Heart left ventricle (tissue), 16 donors: ENCODE results near the gene DUSP6. TPM values are rescaled to one million over a fixed set of nuclear protein-coding genes. Genes with fewer than 3 reads are reported as not detected.

Experiments
- ATAC-seq, 4 donors: fragments of 200-7000 bp; cut with Tn5 transposase; one replicate each; pipeline ENCODE4 v1.9.1; 2020 to 2022; ENCODE audit warnings: moderate library complexity in 4 of 4, mild to moderate bottlenecking in 3 of 4, moderate number of reproducible peaks in 1 of 4
- DNase-seq, 5 donors: peaks; one replicate each; pipeline ENCODE4 v3.0.0-alpha.2; 2020
- H3K27ac ChIP-seq, 12 donors: fragments of 200-600 bp; sonication (generic) in 4 of 12; one replicate each; pipeline versions ENCODE4 v1.5.0 to v1.8.0; 2016 to 2022; ENCODE audit warnings: mild to moderate bottlenecking in 2 of 12
- H3K27me3 ChIP-seq, 9 donors: fragments of 200-600 bp; sonication (generic) in 2 of 9; one replicate each; pipeline versions ENCODE4 v1.5.1 to v1.8.0; 2016 to 2022; ENCODE audit warnings: mild to moderate bottlenecking in 3 of 9
- H3K36me3 ChIP-seq, 9 donors: fragments of 200-600 bp; sonication (generic) in 2 of 9; one replicate each; pipeline versions ENCODE4 v1.5.0 to v1.8.0; 2018 to 2022; ENCODE audit warnings: mild to moderate bottlenecking in 2 of 9
- H3K4me1 ChIP-seq, 12 donors: fragments of 200-600 bp; sonication (generic) in 4 of 12; one replicate each; pipeline versions ENCODE4 v1.5.0 to v1.8.0; 2016 to 2022; ENCODE audit warnings: mild to moderate bottlenecking in 3 of 12
- H3K4me3 ChIP-seq, 12 donors: fragments of 200-600 bp; sonication (generic) in 4 of 12; one replicate each; pipeline versions ENCODE4 v1.5.0 to v1.8.0; 2017 to 2022; ENCODE audit warnings: mild to moderate bottlenecking in 9 of 12, moderate library complexity in 4 of 12
- H3K9me3 ChIP-seq, 12 donors: fragments of 200-600 bp; sonication (generic) in 4 of 12; one replicate each; pipeline versions ENCODE4 v1.5.0 to v1.8.0; 2016 to 2022; ENCODE audit warnings: mild to moderate bottlenecking in 1 of 12
- POLR2A ChIP-seq, 2 donors: fragments of 450-650 bp; IDR thresholded peaks; one replicate each; pipeline ENCODE4 v1.6.1; 2017; ENCODE audit warnings: antibody characterized with exemption in 2 of 2, mild to moderate bottlenecking in 2 of 2, moderate library complexity in 2 of 2
- WGBS, 4 donors: extraction: QIAGEN DNeasy Blood & Tissue Kit in 2 of 4; methylation state at CpG; one replicate each; pipeline versions ENCODE4 v1.1.5 to v1.1.7; 2013 to 2018; 5-methylcytosine and 5-hydroxymethylcytosine counted together
- intact Hi-C, 10 donors: fragments of 100-400 bp; cut with DNase I; formaldehyde crosslinking; loops; one replicate each; pipeline versions ENCODE4 v1.11.1 to v1.14.2; 2022
- polyA plus RNA-seq, 2 donors: library from polyadenylated mRNA; stranded (reverse); fragments of 200-250 nt; gene quantifications; one replicate each; pipeline ENCODE4 v1.2.3, GENCODE V29; 2013
- total RNA-seq, 9 donors: library from RNA; depleted of rRNA in 2 of 9; stranded (reverse); fragments of >200 nt in 2 of 9; fragmentation: NEBNext Ultra II Directional in 3 of 9; extraction: Animal tissue kit (Norgen Biotek cat#: 25700) in 3 of 9; gene quantifications; one replicate each; pipeline versions ENCODE4 v1.1.0 to v1.2.4, GENCODE V29; 2016 to 2023
- TF ChIP-seq, protein P1 (sequence below), 12 donors: fragments of 200-600 bp; sonication (generic) in 4 of 12; IDR thresholded peaks; one replicate each; pipeline versions ENCODE4 v1.5.0 to v1.8.0; 2018 to 2022; ENCODE audit warnings: antibody characterized with exemption in 12 of 12, mild to moderate bottlenecking in 5 of 12
- donor health status: ischemic (EF 13 %, LVEDD 7.1; RV severe dilation, severe dysfunction).
- donor health status: healthy with polysubstance abuse.
- donor health status: DM: no; HTN: yes; CAD: no.
- donor health status: DM: no; HTN: no; CAD: no.
- donor health status: ischemic (EF 25% LVEDD 6.9; RV normal size, moderate dysfunction).
- donor health status: ischemic (EF 25% LVEDD 5.7; RV mildly dilated, moderate dysfunction).
- donor health status: healthy.
- donor health status: DM: yes; HTN: yes; CAD: no.
- donor health status: ischemic (EF 35%, LVEDD 5.7; RV mildly dilated, moderate dysfunction).
- donor health status: nonischemic (EF 11% LVEDD 7.7; RV severe dilation, severe dysfunction).
- donor health status: DM: yes; HTN: yes; CAD: no.
- donor health status: PGD.
- donor health status: ischemic (EF 29% LVEDD 5.4; RV normal size, mild dysfunction).
- donor health status: nonischemic (EF 23%, LVEDD 6.1; RV moderate dilation, normal function).

DUSP6 gene
- total and polyA plus RNA-seq, 11 donors: 4.8 to 66.7 (median 21.4) TPM

DNA sequence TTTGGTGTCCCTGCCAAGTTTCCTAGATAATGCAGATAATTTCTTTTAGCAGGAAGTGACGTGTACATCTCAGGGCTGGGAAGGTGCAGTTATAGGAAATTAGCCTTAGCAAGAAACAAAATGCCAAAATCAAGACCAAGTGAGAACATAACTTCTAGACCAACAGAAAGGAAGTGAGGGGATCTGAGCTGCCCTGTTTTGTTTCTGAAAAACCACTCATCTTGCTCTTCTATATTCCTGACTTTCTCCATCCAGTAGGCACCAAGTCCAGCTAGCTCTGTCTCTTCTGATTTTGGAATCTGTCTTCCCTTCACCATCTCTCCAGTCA, 23.9 kb upstream of the DUSP6 start:
- TF ChIP-seq, protein P1, sequence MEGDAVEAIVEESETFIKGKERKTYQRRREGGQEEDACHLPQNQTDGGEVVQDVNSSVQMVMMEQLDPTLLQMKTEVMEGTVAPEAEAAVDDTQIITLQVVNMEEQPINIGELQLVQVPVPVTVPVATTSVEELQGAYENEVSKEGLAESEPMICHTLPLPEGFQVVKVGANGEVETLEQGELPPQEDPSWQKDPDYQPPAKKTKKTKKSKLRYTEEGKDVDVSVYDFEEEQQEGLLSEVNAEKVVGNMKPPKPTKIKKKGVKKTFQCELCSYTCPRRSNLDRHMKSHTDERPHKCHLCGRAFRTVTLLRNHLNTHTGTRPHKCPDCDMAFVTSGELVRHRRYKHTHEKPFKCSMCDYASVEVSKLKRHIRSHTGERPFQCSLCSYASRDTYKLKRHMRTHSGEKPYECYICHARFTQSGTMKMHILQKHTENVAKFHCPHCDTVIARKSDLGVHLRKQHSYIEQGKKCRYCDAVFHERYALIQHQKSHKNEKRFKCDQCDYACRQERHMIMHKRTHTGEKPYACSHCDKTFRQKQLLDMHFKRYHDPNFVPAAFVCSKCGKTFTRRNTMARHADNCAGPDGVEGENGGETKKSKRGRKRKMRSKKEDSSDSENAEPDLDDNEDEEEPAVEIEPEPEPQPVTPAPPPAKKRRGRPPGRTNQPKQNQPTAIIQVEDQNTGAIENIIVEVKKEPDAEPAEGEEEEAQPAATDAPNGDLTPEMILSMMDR (IDR thresholded peaks at IDR 0.05): no peak
- no peak for TF ChIP-seq POLR2A (IDR thresholded peaks at IDR 0.05)
- H3K4me1 ChIP-seq: peaks cover 0 to 52% (median 34%) of the 10 kb centered on the region in 12 donors
- peak overlapping the region in 1 of 12 donors; percentile 38 for H3K27ac ChIP-seq

DNA sequence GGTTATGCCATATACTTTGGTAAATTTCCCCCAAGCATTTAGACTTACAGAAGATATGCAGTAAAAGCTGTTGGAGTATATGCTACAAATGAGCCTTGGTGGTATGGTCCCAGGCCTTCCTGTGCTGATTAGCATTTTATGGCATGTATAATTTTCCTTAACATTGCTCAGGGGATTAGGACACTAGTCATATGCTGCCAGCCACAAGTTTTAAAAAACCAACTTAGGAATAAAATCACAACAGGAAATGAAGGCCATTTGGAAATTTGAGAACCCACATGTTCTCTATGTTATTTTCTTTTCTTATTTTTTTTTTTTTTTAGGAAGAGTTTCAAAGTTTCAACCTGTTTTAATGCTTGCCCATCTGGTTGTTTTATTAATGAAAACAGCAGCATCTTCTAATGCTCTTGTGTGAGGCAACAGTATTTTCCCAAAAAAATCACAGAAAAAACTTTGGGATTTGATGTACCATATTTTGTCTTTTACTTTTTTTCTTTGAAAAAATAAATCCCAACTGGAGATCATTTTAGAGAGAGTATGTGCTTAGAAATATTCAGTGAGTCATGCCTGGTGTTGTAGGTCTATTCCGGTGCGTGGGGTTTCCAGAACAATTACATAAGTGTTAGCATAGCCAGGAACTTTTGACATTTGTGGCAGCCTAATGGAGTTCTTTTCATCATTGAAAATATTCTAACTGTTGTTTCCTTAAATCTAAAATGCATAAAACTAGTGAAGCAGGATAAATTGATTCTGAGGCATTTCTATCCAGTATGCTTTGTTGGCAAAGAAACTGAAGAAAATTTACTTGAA, 21.7 kb upstream of the DUSP6 start:
- peaks cover 0 to 50% (median 27%) of the 10 kb centered on the region in 12 donors for H3K4me1 ChIP-seq
- DNase-seq: peak in 2 of 5 donors; percentile 40 to 48
- intact Hi-C loops: no loop called here
- 12 to 27% (median 23%) methylated on average over 2 of the region's 2 CpGs for WGBS, 4 donors
- H3K27me3 ChIP-seq: no peaks in the 10 kb centered on the region
- H3K27ac ChIP-seq: peak overlapping the region; percentile 0 to 79 (median 62)
- no peak overlapping the region for H3K4me3 ChIP-seq
- H3K36me3 ChIP-seq: no peaks in the 10 kb centered on the region
- no peaks in the 10 kb centered on the region for H3K9me3 ChIP-seq
- ATAC-seq: peak; percentile 80 to 93 (median 85)
- no peak for TF ChIP-seq POLR2A (IDR thresholded peaks at IDR 0.05)
- TF ChIP-seq, protein P1 (IDR thresholded peaks at IDR 0.05): no peak

More for the DNA sequence above, 23.9 kb upstream of the DUSP6 start:
- WGBS, 4 donors: 48 to 64% (median 58%) methylated on average over 1 of the region's 1 CpG
- no peaks in the 10 kb centered on the region for H3K36me3 ChIP-seq
- ATAC-seq (no peak), DNase-seq (no peak)
- H3K4me3 ChIP-seq: no peak overlapping the region
- intact Hi-C loops: no loop called here
- no peaks in the 10 kb centered on the region for H3K27me3 ChIP-seq
- H3K9me3 ChIP-seq: no peaks in the 10 kb centered on the region

DNA sequence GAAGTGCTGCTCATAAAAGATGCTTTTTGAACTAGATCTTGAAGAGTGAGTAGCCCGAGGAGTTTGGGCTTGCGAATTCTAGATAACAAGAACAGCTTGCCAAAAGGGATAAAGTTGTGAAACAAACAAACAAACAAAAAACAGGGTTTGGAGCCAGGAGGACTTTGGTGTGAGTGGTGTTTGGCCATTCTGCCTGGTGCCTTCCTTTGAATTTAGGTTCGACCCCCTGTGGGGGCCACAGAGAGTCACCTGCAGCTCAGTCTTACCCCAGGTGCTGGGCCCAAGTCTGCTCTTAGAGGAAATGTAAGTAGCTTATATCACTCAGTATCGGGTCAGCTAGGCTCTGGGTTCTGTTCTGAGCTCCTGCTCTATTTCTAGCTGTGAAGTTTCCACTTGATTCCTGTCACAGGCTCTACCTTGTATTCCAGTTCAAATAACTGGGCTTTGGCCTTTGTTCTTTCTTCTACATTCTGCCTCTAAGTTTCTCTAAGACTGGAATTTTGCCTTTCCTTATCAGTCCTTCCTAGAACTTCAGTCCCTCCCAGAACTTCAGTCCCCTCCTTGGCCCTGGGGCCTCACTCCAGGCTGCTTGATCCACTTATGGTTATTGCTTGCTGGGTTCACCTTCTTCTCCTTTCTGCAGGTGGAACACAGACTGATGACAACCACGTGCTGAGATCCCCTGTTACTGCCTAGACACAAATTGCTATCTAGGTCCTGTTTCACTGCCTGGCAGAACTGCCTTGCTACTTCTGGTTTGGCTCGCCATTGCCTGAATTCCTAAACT, 20.5 kb upstream of the DUSP6 start:
- no peaks in the 10 kb centered on the region for H3K27me3 ChIP-seq
- intact Hi-C loops: no loop called here
- DNase-seq (no peak), ATAC-seq (peak in 3 of 4 donors; percentile 46 to 71 (median 65))
- no peaks in the 10 kb centered on the region for H3K9me3 ChIP-seq
- 63 to 70% (median 67%) methylated on average over 6 of the region's 6 CpGs for WGBS, 4 donors
- H3K4me3 ChIP-seq: no peak overlapping the region
- peak overlapping the region; percentile 0 to 79 (median 61) for H3K27ac ChIP-seq
- H3K36me3 ChIP-seq: no peaks in the 10 kb centered on the region
- H3K4me1 ChIP-seq: peaks cover 0 to 49% (median 25%) of the 10 kb centered on the region in 12 donors
- TF ChIP-seq, protein P1 (IDR thresholded peaks at IDR 0.05): no peak
- TF ChIP-seq POLR2A (IDR thresholded peaks at IDR 0.05): no peak

DNA sequence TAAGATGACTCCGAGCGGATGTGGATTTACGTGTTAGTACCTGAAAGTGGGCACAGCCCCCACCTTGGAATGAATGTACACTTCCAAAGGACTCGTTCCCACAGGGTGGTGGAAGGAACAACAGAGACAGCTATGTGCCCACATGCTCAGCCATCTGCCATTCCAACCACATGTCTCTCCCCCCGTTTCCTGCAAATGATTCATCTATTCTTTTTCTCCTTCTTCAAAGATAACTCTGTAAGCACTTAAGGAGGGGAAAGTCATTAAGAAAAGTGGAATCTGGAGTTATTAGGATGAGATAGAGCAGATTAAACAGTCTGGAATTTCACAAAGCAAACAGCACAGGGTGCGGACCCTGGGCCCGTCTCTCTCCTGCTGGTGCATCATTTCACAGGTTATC, 18.5 kb upstream of the DUSP6 start:
- intact Hi-C loops: no loop called here
- no peaks in the 10 kb centered on the region for H3K9me3 ChIP-seq
- no peak for DNase-seq
- H3K4me1 ChIP-seq: peaks cover 0 to 45% (median 25%) of the 10 kb centered on the region in 12 donors
- ATAC-seq: no peak
- WGBS, 4 donors: 83 to 87% (median 86%) methylated on average over 7 of the region's 7 CpGs
- H3K27ac ChIP-seq: no peak overlapping the region
- H3K4me3 ChIP-seq: no peak overlapping the region
- no peaks in the 10 kb centered on the region for H3K36me3 ChIP-seq
- no peaks in the 10 kb centered on the region for H3K27me3 ChIP-seq
- no peak for TF ChIP-seq POLR2A (IDR thresholded peaks at IDR 0.05)
- TF ChIP-seq, protein P1 (IDR thresholded peaks at IDR 0.05): no peak
